Neural cell (in vitro differentiated cells): ENCODE results near the gene IFI35. TPM values are rescaled to one million over a fixed set of nuclear protein-coding genes. Genes with fewer than 3 reads are reported as not detected.

Source experiments
- H2AFZ ChIP-seq: fragments of 200-600, 300-800 bp; sonication (generic), shearing (Covaris generic); 2 replicates; pipeline ENCODE4 v1.6.0; 2014; ENCODE audit warnings: low read depth, mild to moderate bottlenecking, antibody characterized with exemption, low read length, moderate library complexity
- H3F3A ChIP-seq: fragments of 200-600 bp; shearing (Covaris generic); 2 replicates; pipeline ENCODE4 v1.6.1; 2016; ENCODE audit warnings: mild to moderate bottlenecking, moderate library complexity, mixed read lengths, antibody characterized with exemption, low read length; ENCODE audit not compliant: insufficient read depth, poor library complexity, severe bottlenecking
- H3K27ac ChIP-seq: fragments of 200-600, 300-800 bp; sonication (generic), shearing (Covaris generic); 2 replicates; pipeline ENCODE4 v1.5.1; 2014; ENCODE audit warnings: mild to moderate bottlenecking, low read length, moderate library complexity
- H3K27me3 ChIP-seq: fragments of 300-800, 200-600 bp; sonication (generic), shearing (Covaris generic); 2 replicates; pipeline ENCODE4 v1.6.0; 2014; ENCODE audit warnings: mild to moderate bottlenecking, low read depth, low read length, moderate library complexity; ENCODE audit not compliant: insufficient read depth
- H3K36me3 ChIP-seq: fragments of 300-800, 200-600 bp; sonication (generic), shearing (Covaris generic); 2 replicates; pipeline ENCODE4 v1.5.1; 2014; ENCODE audit warnings: mild to moderate bottlenecking, antibody characterized with exemption, low read length, moderate library complexity; ENCODE audit not compliant: insufficient read depth
- H3K4me2 ChIP-seq: fragments of 300-800, 200-600 bp; sonication (generic), shearing (Covaris generic); 2 replicates; pipeline ENCODE4 v1.6.0; 2014; ENCODE audit warnings: mild to moderate bottlenecking, low read length
- H3K4me3 ChIP-seq: fragments of 300-800, 200-600 bp; sonication (generic), shearing (Covaris generic); 2 replicates; pipeline ENCODE4 v1.5.1; 2014; ENCODE audit warnings: mild to moderate bottlenecking, low read length, moderate library complexity
- H3K79me2 ChIP-seq: fragments of 200-600 bp; shearing (Covaris generic); replicated peaks from 2 replicates; pipeline ENCODE4 v1.6.0; 2014; ENCODE audit warnings: mild to moderate bottlenecking, low read length, moderate library complexity; ENCODE audit not compliant: insufficient read depth
- H3K9ac ChIP-seq: fragments of 300-800, 200-600 bp; sonication (generic), shearing (Covaris generic); 2 replicates; pipeline ENCODE4 v1.6.1; 2016; ENCODE audit warnings: mild to moderate bottlenecking, low read length, mixed read lengths
- H3K9me2 ChIP-seq: fragments of 200-600 bp; shearing (Covaris generic); 2 replicates; pipeline ENCODE4 v1.6.1; 2016; ENCODE audit warnings: mild to moderate bottlenecking, low read length, mixed read lengths; ENCODE audit not compliant: insufficient read depth
- H3K9me3 ChIP-seq: fragments of 200-600, 300-800 bp; sonication (generic), shearing (Covaris generic); 2 replicates; pipeline ENCODE4 v1.6.1; 2016; ENCODE audit warnings: mild to moderate bottlenecking, mixed run types, low read length, moderate library complexity, mixed read lengths
- H4K20me1 ChIP-seq: fragments of 200-600 bp; shearing (Covaris generic); 2 replicates; pipeline ENCODE4 v1.6.1; 2016; ENCODE audit warnings: mild to moderate bottlenecking, mixed run types; ENCODE audit not compliant: insufficient read depth
- CTCF ChIP-seq: fragments of 450-650 bp; IDR thresholded peaks from 2 replicates; pipeline ENCODE4 v1.5.1; 2014; ENCODE audit warnings: antibody characterized with exemption, mild to moderate bottlenecking, moderate library complexity; ENCODE audit not compliant: poor library complexity, severe bottlenecking
- EP300 ChIP-seq: fragments of 450-650 bp; conservative IDR thresholded peaks from 2 replicates; pipeline ENCODE4 v1.6.1; 2014; ENCODE audit warnings: antibody characterized with exemption, mild to moderate bottlenecking, moderate library complexity; ENCODE audit not compliant: poor library complexity, severe bottlenecking
- EZH2 ChIP-seq: fragments of 200-600, 300-800 bp; shearing (Covaris generic), sonication (generic); IDR thresholded peaks from 2 replicates; pipeline ENCODE4 v1.6.1; 2014; ENCODE audit warnings: antibody characterized with exemption, low read length, borderline replicate concordance, mild to moderate bottlenecking; ENCODE audit not compliant: insufficient read depth, poor library complexity, severe bottlenecking
- MXI1 ChIP-seq: fragments of 450-650 bp; conservative IDR thresholded peaks from 2 replicates; pipeline ENCODE4 v1.6.1; 2014; ENCODE audit warnings: antibody characterized with exemption, mild to moderate bottlenecking; ENCODE audit not compliant: poor library complexity, severe bottlenecking
- POLR2AphosphoS5 ChIP-seq: IDR thresholded peaks from 2 replicates; pipeline ENCODE4 v1.6.1; 2012
- RAD21 ChIP-seq: fragments of 450-650 bp; conservative IDR thresholded peaks from 2 replicates; pipeline ENCODE4 v1.6.1; 2014; ENCODE audit warnings: antibody characterized with exemption, mild to moderate bottlenecking, moderate library complexity
- SMC3 ChIP-seq: fragments of 450-650 bp; conservative IDR thresholded peaks from 2 replicates; pipeline ENCODE4 v1.6.1; 2014; ENCODE audit warnings: antibody characterized with exemption, mild to moderate bottlenecking, moderate library complexity; ENCODE audit not compliant: poor library complexity
- TAF1 ChIP-seq: IDR thresholded peaks from 2 replicates; pipeline ENCODE4 v1.6.1; 2012; ENCODE audit warnings: low read depth
- polyA plus RNA-seq: library from polyadenylated mRNA; depleted of rRNA; stranded (reverse); fragments of >200 nt; gene quantifications from 2 replicates; pipeline ENCODE4 v1.2.3, GENCODE V29; 2014
- TF ChIP-seq, protein P1 (sequence below): IDR thresholded peaks from 2 replicates; pipeline ENCODE4 v1.6.1; 2012; ENCODE audit warnings: borderline replicate concordance

IFI35 gene
- polyA plus RNA-seq, 1 donor from 2014 or later: not detected

GRCh38 chr17:43034894-43035293, 28.3 kb downstream of the IFI35 start:
- Histone ChIP-seq H3K36me3 (no peaks in the 10 kb centered on the region), H3K9me3 (no peaks in the 10 kb centered on the region), H3K4me2 (peak overlapping the region; percentile 85), H3K79me2 (no peaks in the 10 kb centered on the region), H3F3A (no peaks in the 10 kb centered on the region), H2AFZ (peak overlapping the region; percentile 79), H3K27me3 (no peaks in the 10 kb centered on the region), H4K20me1 (no peaks in the 10 kb centered on the region), H3K4me3 (peak overlapping the region; percentile 56), H3K27ac (peak overlapping the region; percentile 93), H3K9ac (peak overlapping the region; percentile 68), H3K9me2 (no peaks in the 10 kb centered on the region)
- TF ChIP-seq RAD21 (no peak), CTCF (no peak), SMC3 (no peak), EP300 (no peak), MXI1 (no peak), TAF1 (no peak), POLR2AphosphoS5 (no peak), EZH2 (no peak)
- TF ChIP-seq, protein P1, sequence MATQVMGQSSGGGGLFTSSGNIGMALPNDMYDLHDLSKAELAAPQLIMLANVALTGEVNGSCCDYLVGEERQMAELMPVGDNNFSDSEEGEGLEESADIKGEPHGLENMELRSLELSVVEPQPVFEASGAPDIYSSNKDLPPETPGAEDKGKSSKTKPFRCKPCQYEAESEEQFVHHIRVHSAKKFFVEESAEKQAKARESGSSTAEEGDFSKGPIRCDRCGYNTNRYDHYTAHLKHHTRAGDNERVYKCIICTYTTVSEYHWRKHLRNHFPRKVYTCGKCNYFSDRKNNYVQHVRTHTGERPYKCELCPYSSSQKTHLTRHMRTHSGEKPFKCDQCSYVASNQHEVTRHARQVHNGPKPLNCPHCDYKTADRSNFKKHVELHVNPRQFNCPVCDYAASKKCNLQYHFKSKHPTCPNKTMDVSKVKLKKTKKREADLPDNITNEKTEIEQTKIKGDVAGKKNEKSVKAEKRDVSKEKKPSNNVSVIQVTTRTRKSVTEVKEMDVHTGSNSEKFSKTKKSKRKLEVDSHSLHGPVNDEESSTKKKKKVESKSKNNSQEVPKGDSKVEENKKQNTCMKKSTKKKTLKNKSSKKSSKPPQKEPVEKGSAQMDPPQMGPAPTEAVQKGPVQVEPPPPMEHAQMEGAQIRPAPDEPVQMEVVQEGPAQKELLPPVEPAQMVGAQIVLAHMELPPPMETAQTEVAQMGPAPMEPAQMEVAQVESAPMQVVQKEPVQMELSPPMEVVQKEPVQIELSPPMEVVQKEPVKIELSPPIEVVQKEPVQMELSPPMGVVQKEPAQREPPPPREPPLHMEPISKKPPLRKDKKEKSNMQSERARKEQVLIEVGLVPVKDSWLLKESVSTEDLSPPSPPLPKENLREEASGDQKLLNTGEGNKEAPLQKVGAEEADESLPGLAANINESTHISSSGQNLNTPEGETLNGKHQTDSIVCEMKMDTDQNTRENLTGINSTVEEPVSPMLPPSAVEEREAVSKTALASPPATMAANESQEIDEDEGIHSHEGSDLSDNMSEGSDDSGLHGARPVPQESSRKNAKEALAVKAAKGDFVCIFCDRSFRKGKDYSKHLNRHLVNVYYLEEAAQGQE: no peak

DNA sequence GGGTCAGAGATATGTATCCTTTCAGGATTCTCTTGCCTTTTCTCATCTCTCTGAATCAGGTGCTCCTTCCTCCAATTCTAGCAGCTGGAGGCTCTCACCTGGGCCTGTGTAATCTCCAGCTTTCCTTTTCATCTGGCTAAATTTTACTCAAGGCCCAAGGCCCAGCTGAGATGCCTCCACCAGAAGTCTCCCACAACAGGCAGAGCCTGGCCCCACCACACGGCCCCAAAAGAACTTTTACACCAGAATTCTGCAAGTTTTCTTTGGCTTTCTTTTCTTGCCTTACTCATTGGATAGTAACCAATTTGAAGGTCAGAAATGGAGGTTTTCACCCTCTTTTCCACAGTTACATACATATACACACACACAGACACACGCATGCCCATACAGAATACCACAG, 33.1 kb downstream of the IFI35 start:
- no peaks in the 10 kb centered on the region for H4K20me1 ChIP-seq
- H3K36me3 ChIP-seq: no peaks in the 10 kb centered on the region
- H3K4me3 ChIP-seq: no peak overlapping the region
- H3K9me3 ChIP-seq: no peaks in the 10 kb centered on the region
- no peaks in the 10 kb centered on the region for H3K79me2 ChIP-seq
- no peak overlapping the region for H2AFZ ChIP-seq
- H3K9me2 ChIP-seq: no peaks in the 10 kb centered on the region
- TF ChIP-seq TAF1: no peak
- no peak for TF ChIP-seq SMC3
- no peak for TF ChIP-seq MXI1
- no peak for TF ChIP-seq RAD21
- TF ChIP-seq EP300: no peak
- TF ChIP-seq, protein P1: no peak
- TF ChIP-seq EZH2: no peak
- no peak for TF ChIP-seq POLR2AphosphoS5
- no peak for TF ChIP-seq CTCF
- no peak overlapping the region for H3K9ac ChIP-seq
- H3K27ac ChIP-seq: no peak overlapping the region
- H3K27me3 ChIP-seq: no peaks in the 10 kb centered on the region
- no peak overlapping the region for H3K4me2 ChIP-seq
- no peaks in the 10 kb centered on the region for H3F3A ChIP-seq
